Measurements from ENCODE around the gene CHRND.

GRCh38 chr2:232478571-232479340, 47.2 kb upstream of the CHRND start:
- TF ChIP-seq, protein P1, sequence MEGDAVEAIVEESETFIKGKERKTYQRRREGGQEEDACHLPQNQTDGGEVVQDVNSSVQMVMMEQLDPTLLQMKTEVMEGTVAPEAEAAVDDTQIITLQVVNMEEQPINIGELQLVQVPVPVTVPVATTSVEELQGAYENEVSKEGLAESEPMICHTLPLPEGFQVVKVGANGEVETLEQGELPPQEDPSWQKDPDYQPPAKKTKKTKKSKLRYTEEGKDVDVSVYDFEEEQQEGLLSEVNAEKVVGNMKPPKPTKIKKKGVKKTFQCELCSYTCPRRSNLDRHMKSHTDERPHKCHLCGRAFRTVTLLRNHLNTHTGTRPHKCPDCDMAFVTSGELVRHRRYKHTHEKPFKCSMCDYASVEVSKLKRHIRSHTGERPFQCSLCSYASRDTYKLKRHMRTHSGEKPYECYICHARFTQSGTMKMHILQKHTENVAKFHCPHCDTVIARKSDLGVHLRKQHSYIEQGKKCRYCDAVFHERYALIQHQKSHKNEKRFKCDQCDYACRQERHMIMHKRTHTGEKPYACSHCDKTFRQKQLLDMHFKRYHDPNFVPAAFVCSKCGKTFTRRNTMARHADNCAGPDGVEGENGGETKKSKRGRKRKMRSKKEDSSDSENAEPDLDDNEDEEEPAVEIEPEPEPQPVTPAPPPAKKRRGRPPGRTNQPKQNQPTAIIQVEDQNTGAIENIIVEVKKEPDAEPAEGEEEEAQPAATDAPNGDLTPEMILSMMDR (conservative IDR thresholded peaks at IDR 0.05; ENCODE audit: low read depth in 2 of 2) = no peak
- TF ChIP-seq ZNF114 (CRISPR knock-in tag; IDR thresholded peaks at IDR 0.05) (no peak), EZH2 (IDR thresholded peaks at IDR 0.05; ENCODE audit: low read depth, unreplicated experiment) (no peak), POLR2AphosphoS5 (IDR thresholded peaks at IDR 0.05; ENCODE audit: low read depth) (no peak), EZH2phosphoT487 (IDR thresholded peaks at IDR 0.05; ENCODE audit: unreplicated experiment) (no peak), CREB1 (CRISPR knock-in tag; IDR thresholded peaks at IDR 0.05; ENCODE audit: low read depth) (no peak), NANOG (IDR thresholded peaks at IDR 0.05; ENCODE audit: borderline replicate concordance) (no peak), ZNF331 (CRISPR knock-in tag; IDR thresholded peaks at IDR 0.05; ENCODE audit: low read depth) (no peak), JUNB (IDR thresholded peaks at IDR 0.05; ENCODE audit: unreplicated experiment) (no peak), ETS1 (IDR thresholded peaks at IDR 0.05) (no peak)
- TF ChIP-seq, protein P2, sequence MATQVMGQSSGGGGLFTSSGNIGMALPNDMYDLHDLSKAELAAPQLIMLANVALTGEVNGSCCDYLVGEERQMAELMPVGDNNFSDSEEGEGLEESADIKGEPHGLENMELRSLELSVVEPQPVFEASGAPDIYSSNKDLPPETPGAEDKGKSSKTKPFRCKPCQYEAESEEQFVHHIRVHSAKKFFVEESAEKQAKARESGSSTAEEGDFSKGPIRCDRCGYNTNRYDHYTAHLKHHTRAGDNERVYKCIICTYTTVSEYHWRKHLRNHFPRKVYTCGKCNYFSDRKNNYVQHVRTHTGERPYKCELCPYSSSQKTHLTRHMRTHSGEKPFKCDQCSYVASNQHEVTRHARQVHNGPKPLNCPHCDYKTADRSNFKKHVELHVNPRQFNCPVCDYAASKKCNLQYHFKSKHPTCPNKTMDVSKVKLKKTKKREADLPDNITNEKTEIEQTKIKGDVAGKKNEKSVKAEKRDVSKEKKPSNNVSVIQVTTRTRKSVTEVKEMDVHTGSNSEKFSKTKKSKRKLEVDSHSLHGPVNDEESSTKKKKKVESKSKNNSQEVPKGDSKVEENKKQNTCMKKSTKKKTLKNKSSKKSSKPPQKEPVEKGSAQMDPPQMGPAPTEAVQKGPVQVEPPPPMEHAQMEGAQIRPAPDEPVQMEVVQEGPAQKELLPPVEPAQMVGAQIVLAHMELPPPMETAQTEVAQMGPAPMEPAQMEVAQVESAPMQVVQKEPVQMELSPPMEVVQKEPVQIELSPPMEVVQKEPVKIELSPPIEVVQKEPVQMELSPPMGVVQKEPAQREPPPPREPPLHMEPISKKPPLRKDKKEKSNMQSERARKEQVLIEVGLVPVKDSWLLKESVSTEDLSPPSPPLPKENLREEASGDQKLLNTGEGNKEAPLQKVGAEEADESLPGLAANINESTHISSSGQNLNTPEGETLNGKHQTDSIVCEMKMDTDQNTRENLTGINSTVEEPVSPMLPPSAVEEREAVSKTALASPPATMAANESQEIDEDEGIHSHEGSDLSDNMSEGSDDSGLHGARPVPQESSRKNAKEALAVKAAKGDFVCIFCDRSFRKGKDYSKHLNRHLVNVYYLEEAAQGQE (IDR thresholded peaks at IDR 0.05; ENCODE audit: unreplicated experiment) = no peak

All from GM23338 (cell line).